A549 (cell line): ENCODE data around the gene CCDC54. TPM values are rescaled to one million over a fixed set of nuclear protein-coding genes. Genes with fewer than 3 reads are reported as not detected.

Experiments
- ATAC-seq, 2 experiments: fragments of 200-7000 bp in 1 of 2; fragments of >200 bp in 1 of 2; cut with Nextera tagmentation in 1 of 2; cut with Tn5 transposase in 1 of 2; 3 replicates each; pipeline versions ENCODE4 v1.8.0 to v1.9.1; 2018 to 2020; ENCODE audit warnings: mild to moderate bottlenecking in 1 of 2, moderate library complexity in 1 of 2
- CTCF ChIA-PET: fragments of 300-600 bp; sonication (Branson Sonifier 250); formaldehyde crosslinking; extraction: SDS; loops from one replicate; lab custom pipeline; 2021; ENCODE audit warnings: antibody characterized with exemption, inconsistent platforms; lab: Yijun Ruan, JAX
- POLR2A ChIA-PET: fragments of 350-600 bp; formaldehyde crosslinking; extraction: SDS; loops from one replicate; lab custom pipeline; 2021; ENCODE audit warnings: antibody characterized with exemption, inconsistent platforms; lab: Yijun Ruan, JAX
- DNase-seq, 2 experiments: peaks; one replicate each; pipeline versions ENCODE4 v3.0.0 to v3.0.0-alpha.2; 2011 to 2016; ENCODE audit warnings: low read depth in 1 of 2, low spot score in 1 of 2
- FAIRE-seq: peaks from 2 replicates; lab custom pipeline; 2011; peaks lifted over from hg19 to GRCh38; lab: Jason Lieb, UNC
- H3K27ac ChIP-seq, 2 experiments: fragments of >200 bp; sonication (Bioruptor Twin); formaldehyde crosslinking; 3 replicates each; pipeline ENCODE4 v1.5.1; 2016 to 2017
- H3K4me1 ChIP-seq: fragments of >200 bp; sonication (Bioruptor Twin); formaldehyde crosslinking; 3 replicates; pipeline ENCODE4 v1.6.1; 2016
- H3K4me2 ChIP-seq: fragments of >200 bp; sonication (Bioruptor Twin); formaldehyde crosslinking; 3 replicates; pipeline ENCODE4 v1.6.1; 2016
- H3K4me3 ChIP-seq: fragments of >200 bp; sonication (Bioruptor Twin); formaldehyde crosslinking; 3 replicates; pipeline ENCODE4 v1.5.1; 2016
- H3K9me3 ChIP-seq: fragments of >200 bp; sonication (Bioruptor Twin); formaldehyde crosslinking; 3 replicates; pipeline ENCODE4 v1.6.1; 2016
- BHLHE40 ChIP-seq: IDR thresholded peaks from 2 replicates; pipeline ENCODE4 v1.6.1; 2012; ENCODE audit warnings: low read depth, low read length, inconsistent platforms
- CBX2 ChIP-seq: fragments of 200-600 bp; sonication (generic); IDR thresholded peaks from 2 replicates; pipeline ENCODE4 v1.6.1; 2016; ENCODE audit warnings: low read depth, mild to moderate bottlenecking, borderline replicate concordance
- CHD2 ChIP-seq: fragments of 150-350 bp; IDR thresholded peaks from 2 replicates; pipeline ENCODE4 v1.6.1; 2014; ENCODE audit warnings: low read length; ENCODE audit not compliant: partially characterized antibody
- CHD4 ChIP-seq: fragments of 200-600 bp; sonication (generic); IDR thresholded peaks from 2 replicates; pipeline ENCODE4 v1.6.1; 2016; ENCODE audit warnings: antibody characterized with exemption, mild to moderate bottlenecking, borderline replicate concordance
- ESRRA ChIP-seq: fragments of 150-350 bp; IDR thresholded peaks from 2 replicates; pipeline ENCODE4 v1.6.1; 2014; ENCODE audit warnings: mild to moderate bottlenecking, low read length, borderline replicate concordance
- FOSB ChIP-seq: fragments of 250-450 bp; sonication (Bioruptor Pico); IDR thresholded peaks from 2 replicates; pipeline ENCODE4 v1.5.0; 2020; ENCODE audit warnings: mild to moderate bottlenecking, moderate library complexity
- FOSL2 ChIP-seq, 2 experiments: fragments of 450-650 bp in 1 of 2; fragments of >200 bp in 1 of 2; sonication (Bioruptor Twin) in 1 of 2; formaldehyde crosslinking; IDR thresholded peaks; 2 replicates each; pipeline versions ENCODE4 v1.5.0 to v1.6.1; 2016 to 2020; ENCODE audit warnings: mild to moderate bottlenecking in 1 of 2, moderate library complexity in 1 of 2
- FOXS1 ChIP-seq: fragments of 250-450 bp; sonication (Bioruptor Pico); IDR thresholded peaks from 2 replicates; pipeline ENCODE4 v1.5.0; 2020; ENCODE audit warnings: mild to moderate bottlenecking, moderate library complexity
- HOXA7 ChIP-seq: fragments of 250-450 bp; sonication (Bioruptor Pico); IDR thresholded peaks from 2 replicates; pipeline ENCODE4 v1.5.0; 2020; ENCODE audit warnings: mild to moderate bottlenecking, moderate library complexity
- HOXB5 ChIP-seq: fragments of 250-450 bp; sonication (Bioruptor Pico); IDR thresholded peaks from 2 replicates; pipeline ENCODE4 v1.5.0; 2020; ENCODE audit warnings: mild to moderate bottlenecking, moderate library complexity
- JUNB ChIP-seq: fragments of >200 bp; sonication (Bioruptor Twin); formaldehyde crosslinking; IDR thresholded peaks from 2 replicates; pipeline ENCODE4 v1.6.1; 2016
- KDM1A ChIP-seq: fragments of 200-600 bp; sonication (generic); IDR thresholded peaks from 2 replicates; pipeline ENCODE4 v1.6.1; 2016; ENCODE audit warnings: low read depth, mild to moderate bottlenecking
- MAFK ChIP-seq: fragments of 450-650 bp; IDR thresholded peaks from 2 replicates; pipeline ENCODE4 v1.6.1; 2014; ENCODE audit not compliant: partially characterized antibody
- MYC ChIP-seq: IDR thresholded peaks from 2 replicates; pipeline ENCODE4 v1.6.1; 2012; ENCODE audit warnings: mild to moderate bottlenecking, inconsistent platforms, low read length, improper control_type of control experiment, borderline replicate concordance
- NFE2L2 ChIP-seq: fragments of 150-350 bp; conservative IDR thresholded peaks from 2 replicates; pipeline ENCODE4 v1.6.1; 2014; ENCODE audit warnings: low read length
- POLR2A ChIP-seq: IDR thresholded peaks from 2 replicates; pipeline ENCODE4 v1.6.1; 2012; ENCODE audit warnings: mild to moderate bottlenecking, low read length
- POLR2AphosphoS2 ChIP-seq: conservative IDR thresholded peaks from 2 replicates; pipeline ENCODE4 v1.6.1; 2012; ENCODE audit warnings: low read length, improper control_type of control experiment, inconsistent platforms
- RARB ChIP-seq: fragments of 250-450 bp; sonication (Bioruptor Pico); IDR thresholded peaks from 2 replicates; pipeline ENCODE4 v1.8.0; 2021; ENCODE audit warnings: mild to moderate bottlenecking, moderate library complexity
- RNF2 ChIP-seq: fragments of 200-600 bp; sonication (generic); IDR thresholded peaks from 2 replicates; pipeline ENCODE4 v1.6.1; 2016; ENCODE audit warnings: low read depth, mild to moderate bottlenecking, antibody characterized with exemption, moderate library complexity, borderline replicate concordance
- TFCP2L1 ChIP-seq: fragments of 250-450 bp; sonication (Bioruptor Pico); IDR thresholded peaks from 2 replicates; pipeline ENCODE4 v1.5.0; 2021; ENCODE audit warnings: mild to moderate bottlenecking
- TP53 ChIP-seq: fragments of 250-450 bp; sonication (Bioruptor Pico); IDR thresholded peaks from 2 replicates; pipeline ENCODE4 v1.5.0; 2021; ENCODE audit warnings: mild to moderate bottlenecking, moderate library complexity
- ZC3H11A ChIP-seq: fragments of 450-650 bp; IDR thresholded peaks from 2 replicates; pipeline ENCODE4 v1.6.1; 2014; ENCODE audit warnings: antibody characterized with exemption, mild to moderate bottlenecking
- ZFP36 ChIP-seq: fragments of 450-650 bp; IDR thresholded peaks from 2 replicates; pipeline ENCODE4 v1.6.1; 2014; ENCODE audit warnings: borderline replicate concordance; ENCODE audit not compliant: partially characterized antibody
- ZSCAN20 ChIP-seq: fragments of 250-450 bp; sonication (Bioruptor Pico); IDR thresholded peaks from 2 replicates; pipeline ENCODE4 v1.8.0; 2022; ENCODE audit warnings: mild to moderate bottlenecking, moderate library complexity
- WGBS: methylation state at CpG from one replicate; pipeline ENCODE4 v1.1.6; 2017; ENCODE audit errors: missing lambda C conversion rate; 5-methylcytosine and 5-hydroxymethylcytosine counted together
- polyA plus RNA-seq, 4 experiments: library from polyadenylated mRNA; depleted of rRNA in 3 of 4; stranded (reverse); fragments of >200 nt; fragmentation: RNase III in 1 of 4; extraction: RNeasy Plus Mini Kit Qiagen cat#74134 plus additional on column Dnase treatment in 1 of 4; gene quantifications; 2 replicates in 3 of 4; 3 replicates in 1 of 4; pipeline ENCODE4 v1.2.3, GENCODE V29; 2011 to 2017
- TF ChIP-seq, protein P1 (sequence below): IDR thresholded peaks from 2 replicates; pipeline ENCODE4 v1.6.1; 2012
- TF ChIP-seq, protein P2 (sequence below): fragments of >200 bp; sonication (Bioruptor Twin); formaldehyde crosslinking; IDR thresholded peaks from 3 replicates; pipeline ENCODE4 v1.6.1; 2016
- TF ChIP-seq, protein P3 (sequence below): fragments of >200 bp; sonication (Bioruptor Twin); formaldehyde crosslinking; IDR thresholded peaks from 2 replicates; pipeline ENCODE4 v1.6.1; 2016
- TF ChIP-seq, protein P4 (sequence below): IDR thresholded peaks from 2 replicates; pipeline ENCODE4 v1.6.1; 2012
- TF ChIP-seq, protein P5 (sequence below): IDR thresholded peaks from 2 replicates; pipeline ENCODE4 v1.6.1; 2012; ENCODE audit warnings: low read depth, borderline replicate concordance

CCDC54 gene
- polyA plus RNA-seq, 2 of the 4 experiments (the other 2 are of a cell fraction), result not detected

DNA sequence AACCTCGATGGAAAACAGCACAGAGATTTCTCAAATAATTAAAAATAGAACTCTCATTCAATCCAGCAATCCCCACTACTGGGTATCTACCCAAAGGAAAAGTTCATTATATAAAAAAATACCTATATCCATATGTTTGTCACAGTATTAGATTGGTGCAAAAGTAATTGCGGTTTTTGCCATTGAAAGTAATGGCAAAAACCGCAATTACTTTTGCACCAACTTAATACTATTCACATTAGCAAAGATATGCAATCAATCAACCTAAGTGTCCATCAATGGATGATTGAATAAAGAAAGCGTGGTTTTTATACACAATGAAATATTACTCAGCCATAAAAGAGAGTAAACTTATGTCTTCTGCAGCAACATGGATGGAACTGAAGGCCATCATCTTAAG, 12.2 kb upstream of the CCDC54 start:
- no peak overlapping the region for H3K4me2 ChIP-seq
- ChIA-PET CTCF (no interaction called here), POLR2A (no interaction called here)
- no peak for DNase-seq
- FAIRE-seq, result no peak
- no peak overlapping the region for H3K4me3 ChIP-seq
- no peak overlapping the region for H3K27ac ChIP-seq
- WGBS, result 86% methylated on average over 4 of the region's 4 CpGs
- no peak for TF ChIP-seq RARB
- TF ChIP-seq BHLHE40, result no peak
- no peak for TF ChIP-seq FOSB
- TF ChIP-seq TFCP2L1 (CRISPR knock-in tag), result no peak
- TF ChIP-seq KDM1A, result no peak
- TF ChIP-seq, protein P1, sequence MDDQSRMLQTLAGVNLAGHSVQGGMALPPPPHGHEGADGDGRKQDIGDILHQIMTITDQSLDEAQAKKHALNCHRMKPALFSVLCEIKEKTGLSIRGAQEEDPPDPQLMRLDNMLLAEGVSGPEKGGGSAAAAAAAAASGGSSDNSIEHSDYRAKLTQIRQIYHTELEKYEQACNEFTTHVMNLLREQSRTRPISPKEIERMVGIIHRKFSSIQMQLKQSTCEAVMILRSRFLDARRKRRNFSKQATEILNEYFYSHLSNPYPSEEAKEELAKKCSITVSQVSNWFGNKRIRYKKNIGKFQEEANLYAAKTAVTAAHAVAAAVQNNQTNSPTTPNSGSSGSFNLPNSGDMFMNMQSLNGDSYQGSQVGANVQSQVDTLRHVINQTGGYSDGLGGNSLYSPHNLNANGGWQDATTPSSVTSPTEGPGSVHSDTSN, result no peak
- TF ChIP-seq CHD4, result no peak
- TF ChIP-seq RNF2, result no peak
- TF ChIP-seq, protein P2, sequence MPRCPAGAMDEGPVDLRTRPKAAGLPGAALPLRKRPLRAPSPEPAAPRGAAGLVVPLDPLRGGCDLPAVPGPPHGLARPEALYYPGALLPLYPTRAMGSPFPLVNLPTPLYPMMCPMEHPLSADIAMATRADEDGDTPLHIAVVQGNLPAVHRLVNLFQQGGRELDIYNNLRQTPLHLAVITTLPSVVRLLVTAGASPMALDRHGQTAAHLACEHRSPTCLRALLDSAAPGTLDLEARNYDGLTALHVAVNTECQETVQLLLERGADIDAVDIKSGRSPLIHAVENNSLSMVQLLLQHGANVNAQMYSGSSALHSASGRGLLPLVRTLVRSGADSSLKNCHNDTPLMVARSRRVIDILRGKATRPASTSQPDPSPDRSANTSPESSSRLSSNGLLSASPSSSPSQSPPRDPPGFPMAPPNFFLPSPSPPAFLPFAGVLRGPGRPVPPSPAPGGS, result no peak
- TF ChIP-seq TP53, result no peak
- H3K9me3 ChIP-seq, result peaks cover 6% of the 10 kb centered on the region; the same call in 1 of the 3 replicates
- no peak for ATAC-seq
- peaks cover 10% of the 10 kb centered on the region; the same call in 2 of the 3 replicates for H3K4me1 ChIP-seq

DNA sequence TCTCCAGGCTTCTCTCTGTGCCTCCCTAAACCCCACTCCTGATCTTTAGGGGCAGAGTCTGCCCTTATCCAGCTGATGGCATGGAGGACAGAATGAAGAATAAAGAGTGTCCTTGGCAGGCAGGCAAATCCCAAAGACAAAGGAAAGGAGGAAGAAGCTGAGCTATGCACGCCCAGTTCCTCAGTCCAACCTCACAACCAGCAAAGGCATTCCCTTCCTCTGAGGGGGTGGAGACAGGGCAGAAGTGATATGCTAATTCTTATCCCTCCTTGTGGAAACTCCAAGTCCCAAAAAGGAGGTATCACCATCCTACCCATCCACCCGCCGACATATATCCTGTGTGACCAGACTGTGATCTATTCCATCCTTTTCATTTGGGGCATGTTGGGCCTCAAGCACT, 10.5 kb upstream of the CCDC54 start:
- H3K4me3 ChIP-seq, result no peak overlapping the region
- H3K9me3 ChIP-seq, result peaks cover 6% of the 10 kb centered on the region; the same call in 1 of the 3 replicates
- no peak for FAIRE-seq
- TF ChIP-seq BHLHE40 (no peak), ZFP36 (no peak), POLR2AphosphoS2 (no peak), HOXB5 (no peak), KDM1A (no peak), CBX2 (no peak), ZC3H11A (no peak)
- TF ChIP-seq, protein P3, sequence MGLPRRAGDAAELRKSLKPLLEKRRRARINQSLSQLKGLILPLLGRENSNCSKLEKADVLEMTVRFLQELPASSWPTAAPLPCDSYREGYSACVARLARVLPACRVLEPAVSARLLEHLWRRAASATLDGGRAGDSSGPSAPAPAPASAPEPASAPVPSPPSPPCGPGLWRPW, result no peak
- TF ChIP-seq, protein P4, sequence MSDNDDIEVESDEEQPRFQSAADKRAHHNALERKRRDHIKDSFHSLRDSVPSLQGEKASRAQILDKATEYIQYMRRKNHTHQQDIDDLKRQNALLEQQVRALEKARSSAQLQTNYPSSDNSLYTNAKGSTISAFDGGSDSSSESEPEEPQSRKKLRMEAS, result no peak
- TF ChIP-seq, all 56 proteins: peak for 0
- ATAC-seq, result peak in 1 of 2 experiments; percentile 31; a peak in 1 of 6 replicates
- Histone ChIP-seq H3K4me2 (peak overlapping the region; percentile 17; the same call in 2 of the 3 replicates), H3K4me1 (peaks cover 10% of the 10 kb centered on the region; the same call in 2 of the 3 replicates), H3K27ac (peak overlapping the region; percentile 52 to 74)
- ChIA-PET POLR2A (no interaction called here), CTCF (interaction anchor here (0.8 to 1.2 kb wide), 2 partner anchors 63 to 95 kb away, joined by 3 read pairs; no protein-coding TSS in a partner anchor)
- peak in 1 of 2 experiments; percentile 8 for DNase-seq
- WGBS, result 84% methylated on average over 3 of the region's 3 CpGs

DNA sequence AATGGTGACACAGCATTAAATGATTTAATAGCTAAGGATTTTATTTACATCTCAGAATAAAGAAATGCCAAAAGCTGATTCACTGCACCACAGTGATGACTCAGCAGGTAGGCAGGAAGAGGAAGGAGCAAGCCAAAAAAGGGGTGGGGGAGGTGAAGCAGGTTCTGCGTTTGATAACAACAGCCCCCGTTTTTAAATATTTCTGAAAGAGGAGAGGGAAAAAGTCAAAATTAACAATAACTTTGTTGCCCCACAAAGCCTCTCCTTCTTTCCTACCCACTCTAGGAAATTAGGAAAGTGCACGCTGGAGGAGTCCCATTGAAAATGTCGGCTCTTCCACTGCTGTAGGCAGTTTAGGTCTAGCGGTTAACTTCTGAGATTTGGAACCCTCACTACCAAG, 9.9 kb upstream of the CCDC54 start:
- Histone ChIP-seq H3K27ac (peak overlapping the region; percentile 29 to 74), H3K4me3 (no peak overlapping the region), H3K4me1 (peaks cover 10% of the 10 kb centered on the region; the same call in 2 of the 3 replicates), H3K4me2 (peak overlapping the region; percentile 17), H3K9me3 (peaks cover 6% of the 10 kb centered on the region; the same call in 1 of the 3 replicates)
- WGBS, result 68% methylated on average over 5 of the region's 5 CpGs
- ChIA-PET CTCF (interaction anchor here (0.8 to 1.2 kb wide), 3 partner anchors 54 to 95 kb away, joined by 3 read pairs; no protein-coding TSS in a partner anchor), POLR2A (no interaction called here)
- DNase-seq, result peak; percentile 28 to 62
- no peak for FAIRE-seq
- peak; percentile 56 to 66; a peak in 3 of 6 replicates for ATAC-seq
- TF ChIP-seq MYC (no peak), BHLHE40 (no peak), FOXS1 (CRISPR knock-in tag) (no peak), NFE2L2 (peak; percentile 69; the same call in 1 of the 2 replicates), POLR2A (no peak), ESRRA (no peak), RNF2 (no peak), FOSL2 (IDR thresholded peaks at IDR 0.05) (peak; percentile 29; the same call in 1 of the 2 replicates), FOSL2 (CRISPR knock-in tag; IDR thresholded peaks at IDR 0.05) (peak; percentile 74), CHD2 (no peak), MAFK (peak; percentile 96), RARB (no peak), HOXA7 (CRISPR knock-in tag) (no peak), JUNB (0 out of 2 replicates have a peak, but pooled peaks have one; percentile 16), ZFP36 (no peak), TFCP2L1 (CRISPR knock-in tag) (no peak), ZSCAN20 (CRISPR knock-in tag) (no peak)
- TF ChIP-seq, protein P5, sequence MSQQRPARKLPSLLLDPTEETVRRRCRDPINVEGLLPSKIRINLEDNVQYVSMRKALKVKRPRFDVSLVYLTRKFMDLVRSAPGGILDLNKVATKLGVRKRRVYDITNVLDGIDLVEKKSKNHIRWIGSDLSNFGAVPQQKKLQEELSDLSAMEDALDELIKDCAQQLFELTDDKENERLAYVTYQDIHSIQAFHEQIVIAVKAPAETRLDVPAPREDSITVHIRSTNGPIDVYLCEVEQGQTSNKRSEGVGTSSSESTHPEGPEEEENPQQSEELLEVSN, result no peak
